ENCODE results near the gene LRP11. TPM values are rescaled to one million over a fixed set of nuclear protein-coding genes. Genes with fewer than 3 reads are reported as not detected.

Gene LRP11
- total and polyA plus RNA-seq, 2 experiments from 2014 or later, result 50.3 to 108 TPM

GRCh38 chr6:149823013-149823412 lies 41.1 kb downstream of the LRP11 start:
- no peak overlapping the region for H3K9ac ChIP-seq
- no peak overlapping the region for H3K4me3 ChIP-seq
- peaks cover 18% of the 10 kb centered on the region for H3K36me3 ChIP-seq (ENCODE audit: low read depth)
- H3K4me2 ChIP-seq (ENCODE audit: unreplicated experiment), result no peak overlapping the region
- H3K9me3 ChIP-seq (ENCODE audit: low read depth), result no peaks in the 10 kb centered on the region
- no peak overlapping the region for H3K27ac ChIP-seq
- no peak overlapping the region for H2AFZ ChIP-seq
- TF ChIP-seq EZH2phosphoT487 (IDR thresholded peaks at IDR 0.05; ENCODE audit: insufficient read depth, low read depth) (no peak), EZH2 (IDR thresholded peaks at IDR 0.05; ENCODE audit: insufficient read depth, poor library complexity, severe bottlenecking) (no peak)
- no peaks in the 10 kb centered on the region for H3K27me3 ChIP-seq (replicated peaks; ENCODE audit: insufficient read depth)
- 68% methylated on average over 4 of the region's 4 CpGs for WGBS, 2 experiments (ENCODE audit: low coverage in 1 of 2, low lambda C conversion rate in 2 of 2, missing lambda C conversion rate in 2 of 2)
- no peaks in the 10 kb centered on the region for H3K79me2 ChIP-seq (ENCODE audit: insufficient read depth)
- H3F3A ChIP-seq (ENCODE audit: insufficient read depth), result peaks cover 10% of the 10 kb centered on the region; the same call in 1 of the 2 replicates
- H3K9me2 ChIP-seq (ENCODE audit: insufficient read depth), result no peaks in the 10 kb centered on the region
- in situ Hi-C loops (cut with MboI), result no loop called here
- DNase-seq, result no peak
- no peaks in the 10 kb centered on the region for H3K4me1 ChIP-seq (ENCODE audit: insufficient read depth)
- H4K20me1 ChIP-seq (ENCODE audit: insufficient read depth), result no peaks in the 10 kb centered on the region

GRCh38 chr6:149821492-149821891 lies 42.7 kb downstream of the LRP11 start:
- in situ Hi-C loops (cut with MboI), result no loop called here
- 97 to 100% methylated on average over 1 of the region's 1 CpG for WGBS, 2 experiments (ENCODE audit: low coverage in 1 of 2, low lambda C conversion rate in 2 of 2, missing lambda C conversion rate in 2 of 2)
- H3K9me3 ChIP-seq (ENCODE audit: low read depth), result no peaks in the 10 kb centered on the region
- no peaks in the 10 kb centered on the region for H3K79me2 ChIP-seq (ENCODE audit: insufficient read depth)
- H3K4me1 ChIP-seq (ENCODE audit: insufficient read depth), result no peaks in the 10 kb centered on the region
- peaks cover 22% of the 10 kb centered on the region for H3K36me3 ChIP-seq (ENCODE audit: low read depth)
- peaks cover 10% of the 10 kb centered on the region; the same call in 1 of the 2 replicates for H3F3A ChIP-seq (ENCODE audit: insufficient read depth)
- H3K9me2 ChIP-seq (ENCODE audit: insufficient read depth), result no peaks in the 10 kb centered on the region
- H2AFZ ChIP-seq, result no peak overlapping the region
- H3K9ac ChIP-seq, result no peak overlapping the region
- H3K4me2 ChIP-seq (ENCODE audit: unreplicated experiment), result no peak overlapping the region
- no peak overlapping the region for H3K27ac ChIP-seq
- H3K4me3 ChIP-seq, result no peak overlapping the region
- DNase-seq, result no peak
- no peaks in the 10 kb centered on the region for H3K27me3 ChIP-seq (replicated peaks; ENCODE audit: insufficient read depth)
- no peaks in the 10 kb centered on the region for H4K20me1 ChIP-seq (ENCODE audit: insufficient read depth)
- TF ChIP-seq EZH2phosphoT487 (IDR thresholded peaks at IDR 0.05; ENCODE audit: insufficient read depth, low read depth) (no peak), EZH2 (IDR thresholded peaks at IDR 0.05; ENCODE audit: insufficient read depth, poor library complexity, severe bottlenecking) (no peak)

- H2AFZ ChIP-seq, result no peak overlapping the region
- H3K4me1 ChIP-seq (ENCODE audit: insufficient read depth), result no peaks in the 10 kb centered on the region
- H4K20me1 ChIP-seq (ENCODE audit: insufficient read depth), result no peaks in the 10 kb centered on the region
- 84 to 85% methylated on average over 7 of the region's 7 CpGs for WGBS, 2 experiments (ENCODE audit: low coverage in 1 of 2, low lambda C conversion rate in 2 of 2, missing lambda C conversion rate in 2 of 2)
- DNase-seq, result no peak
- peaks cover 13% of the 10 kb centered on the region for H3K36me3 ChIP-seq (ENCODE audit: low read depth)
- in situ Hi-C loops (cut with MboI), result no loop called here
- no peak for TF ChIP-seq EZH2 (IDR thresholded peaks at IDR 0.05; ENCODE audit: insufficient read depth, poor library complexity, severe bottlenecking)
- no peak for TF ChIP-seq EZH2phosphoT487 (IDR thresholded peaks at IDR 0.05; ENCODE audit: insufficient read depth, low read depth)
- H3K79me2 ChIP-seq (ENCODE audit: insufficient read depth), result no peaks in the 10 kb centered on the region
- H3K4me3 ChIP-seq, result no peak overlapping the region
- H3K27me3 ChIP-seq (replicated peaks; ENCODE audit: insufficient read depth), result no peaks in the 10 kb centered on the region
- no peak overlapping the region for H3K9ac ChIP-seq
- peaks cover 10% of the 10 kb centered on the region; the same call in 1 of the 2 replicates for H3F3A ChIP-seq (ENCODE audit: insufficient read depth)
- H3K27ac ChIP-seq, result no peak overlapping the region
- H3K4me2 ChIP-seq (ENCODE audit: unreplicated experiment), result no peak overlapping the region
- H3K9me3 ChIP-seq (ENCODE audit: low read depth), result no peaks in the 10 kb centered on the region
- H3K9me2 ChIP-seq (ENCODE audit: insufficient read depth), result no peaks in the 10 kb centered on the region
These were observed 43.7 kb downstream of the LRP11 start for GRCh38 chr6:149820506-149820905.

- H3K4me2 ChIP-seq (ENCODE audit: unreplicated experiment), result no peak overlapping the region
- H3K79me2 ChIP-seq (ENCODE audit: insufficient read depth), result no peaks in the 10 kb centered on the region
- WGBS, 2 experiments (ENCODE audit: low coverage in 1 of 2, low lambda C conversion rate in 2 of 2, missing lambda C conversion rate in 2 of 2), result 98 to 100% methylated on average over 4 of the region's 4 CpGs
- H3K9me2 ChIP-seq (ENCODE audit: insufficient read depth), result no peaks in the 10 kb centered on the region
- no peak overlapping the region for H2AFZ ChIP-seq
- H3K9ac ChIP-seq, result no peak overlapping the region
- TF ChIP-seq EZH2 (IDR thresholded peaks at IDR 0.05; ENCODE audit: insufficient read depth, poor library complexity, severe bottlenecking), result no peak
- in situ Hi-C loops (cut with MboI), result no loop called here
- peaks cover 12% of the 10 kb centered on the region for H3K36me3 ChIP-seq (ENCODE audit: low read depth)
- H3K27me3 ChIP-seq (replicated peaks; ENCODE audit: insufficient read depth), result no peaks in the 10 kb centered on the region
- H3K4me3 ChIP-seq, result no peak overlapping the region
- no peaks in the 10 kb centered on the region for H3K4me1 ChIP-seq (ENCODE audit: insufficient read depth)
- DNase-seq, result no peak
- H3K9me3 ChIP-seq (ENCODE audit: low read depth), result no peaks in the 10 kb centered on the region
- peaks cover 40% of the 10 kb centered on the region for H3F3A ChIP-seq (ENCODE audit: insufficient read depth)
- no peaks in the 10 kb centered on the region for H4K20me1 ChIP-seq (ENCODE audit: insufficient read depth)
- no peak overlapping the region for H3K27ac ChIP-seq
These were observed 48.4 kb downstream of the LRP11 start for GRCh38 chr6:149815788-149816187.

- Histone ChIP-seq H3K9me3 (ENCODE audit: low read depth) (no peaks in the 10 kb centered on the region), H3K4me2 (ENCODE audit: unreplicated experiment) (no peak overlapping the region), H3K9ac (no peak overlapping the region), H3K4me3 (no peak overlapping the region), H3K27ac (no peak overlapping the region), H3K79me2 (ENCODE audit: insufficient read depth) (no peaks in the 10 kb centered on the region), H3K9me2 (ENCODE audit: insufficient read depth) (no peaks in the 10 kb centered on the region), H3K27me3 (replicated peaks; ENCODE audit: insufficient read depth) (no peaks in the 10 kb centered on the region), H2AFZ (no peak overlapping the region), H4K20me1 (ENCODE audit: insufficient read depth) (no peaks in the 10 kb centered on the region), H3K4me1 (ENCODE audit: insufficient read depth) (no peaks in the 10 kb centered on the region), H3F3A (ENCODE audit: insufficient read depth) (peaks cover 30% of the 10 kb centered on the region), H3K36me3 (ENCODE audit: low read depth) (peaks cover 28% of the 10 kb centered on the region)
- no peak for TF ChIP-seq EZH2phosphoT487 (IDR thresholded peaks at IDR 0.05; ENCODE audit: insufficient read depth, low read depth)
- no peak for TF ChIP-seq EZH2 (IDR thresholded peaks at IDR 0.05; ENCODE audit: insufficient read depth, poor library complexity, severe bottlenecking)
- WGBS, 2 experiments (ENCODE audit: low coverage in 1 of 2, low lambda C conversion rate in 2 of 2, missing lambda C conversion rate in 2 of 2), result 98% methylated on average over 3 of the region's 3 CpGs
- DNase-seq, result no peak
- in situ Hi-C loops (cut with MboI), result no loop called here
These were observed 50.8 kb downstream of the LRP11 start for GRCh38 chr6:149813351-149813750.

Data from GM23248 (cell line).